Measurements from ENCODE around the gene WBP1.
A peak's percentile ranks its signal among the peaks of the same experiment; 100 is the strongest.

WBP1 gene

GRCh38 chr2:74458132-74458937 is at the start of gene WBP1:
Gene WBP1 (plus strand): TSS chr2:74458438. CDS start chr2:74458603, 165 bp downstream.
- DNase-seq (ENCODE audit: low read depth) = peak; percentile 100
- no peak for TF ChIP-seq CTCF (IDR thresholded peaks at IDR 0.05; ENCODE audit: low read length, missing control alignments)
- peak within 1 kb of the TSS; percentile 97 for H3K4me3 ChIP-seq (replicated peaks; ENCODE audit: low read depth, low read length)

- H3K4me3 ChIP-seq (replicated peaks; ENCODE audit: low read depth, low read length) = no peak overlapping the region
- no peak for TF ChIP-seq CTCF (IDR thresholded peaks at IDR 0.05; ENCODE audit: low read length, missing control alignments)
- DNase-seq (ENCODE audit: low read depth) = no peak
Observed at GRCh38 chr2:74413001-74413698, 45.1 kb upstream of the WBP1 start.

GRCh38 chr2:74414441-74414840 is 43.8 kb upstream of the WBP1 start:
- TF ChIP-seq CTCF (IDR thresholded peaks at IDR 0.05; ENCODE audit: low read length, missing control alignments) = no peak
- no peak for DNase-seq (ENCODE audit: low read depth)
- H3K4me3 ChIP-seq (replicated peaks; ENCODE audit: low read depth, low read length) = no peak overlapping the region

- peak; percentile 3 for TF ChIP-seq CTCF (IDR thresholded peaks at IDR 0.05; ENCODE audit: low read length, missing control alignments)
- H3K4me3 ChIP-seq (replicated peaks; ENCODE audit: low read depth, low read length) = peak overlapping the region; percentile 32
- DNase-seq (ENCODE audit: low read depth) = no peak
Observed at GRCh38 chr2:74414881-74415761, 43.1 kb upstream of the WBP1 start.

GRCh38 chr2:74415762-74416395 is 42.4 kb upstream of the WBP1 start:
- TF ChIP-seq CTCF (IDR thresholded peaks at IDR 0.05; ENCODE audit: low read length, missing control alignments) = no peak
- no peak for DNase-seq (ENCODE audit: low read depth)

GRCh38 chr2:74416778-74417177 is 41.5 kb upstream of the WBP1 start:
- no peak overlapping the region for H3K4me3 ChIP-seq (replicated peaks; ENCODE audit: low read depth, low read length)
- DNase-seq (ENCODE audit: low read depth) = no peak
- TF ChIP-seq CTCF (IDR thresholded peaks at IDR 0.05; ENCODE audit: low read length, missing control alignments) = no peak

More at GRCh38 chr2:74415762-74416395, 42.4 kb upstream of the WBP1 start:
- H3K4me3 ChIP-seq (replicated peaks; ENCODE audit: low read depth, low read length) = peak overlapping the region; percentile 17
